Lower leg skin (tissue), 3 donors: ENCODE results near the gene MSH3.

Experiments
- POLR2A ChIP-seq, 2 donors: fragments of 450-650 bp; IDR thresholded peaks; one replicate each; pipeline ENCODE4 v1.6.1; 2016 to 2017; ENCODE audit warnings: antibody characterized with exemption in 2 of 2, mild to moderate bottlenecking in 1 of 2, moderate library complexity in 1 of 2
- TF ChIP-seq, protein P1 (sequence below), 3 donors: fragments of 450-650 bp; IDR thresholded peaks; one replicate each; pipeline ENCODE4 v1.5.1; 2016; ENCODE audit warnings: antibody characterized with exemption in 3 of 3, mild to moderate bottlenecking in 3 of 3, moderate library complexity in 2 of 3

DNA sequence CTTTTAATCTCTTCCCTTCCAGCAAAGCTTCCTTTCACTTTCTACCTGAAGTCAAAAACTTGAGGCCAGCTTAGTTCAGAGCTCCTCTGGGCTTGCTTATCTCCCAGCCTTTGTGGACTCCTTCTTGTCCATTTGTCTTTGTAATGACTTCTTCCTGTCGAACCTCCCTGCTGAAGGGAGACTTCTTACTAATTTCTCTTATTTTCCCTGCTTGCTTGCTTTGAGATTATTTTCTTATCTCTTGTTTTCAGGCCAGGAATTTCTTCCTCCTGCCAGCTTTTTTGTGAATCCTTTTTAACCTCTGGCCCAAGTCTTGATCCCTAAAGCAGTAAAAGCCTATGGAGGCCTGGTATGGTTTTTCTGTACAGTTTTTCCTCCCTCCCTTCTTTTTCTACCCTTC is 47.1 kb downstream of the MSH3 start:
- TF ChIP-seq, protein P1, sequence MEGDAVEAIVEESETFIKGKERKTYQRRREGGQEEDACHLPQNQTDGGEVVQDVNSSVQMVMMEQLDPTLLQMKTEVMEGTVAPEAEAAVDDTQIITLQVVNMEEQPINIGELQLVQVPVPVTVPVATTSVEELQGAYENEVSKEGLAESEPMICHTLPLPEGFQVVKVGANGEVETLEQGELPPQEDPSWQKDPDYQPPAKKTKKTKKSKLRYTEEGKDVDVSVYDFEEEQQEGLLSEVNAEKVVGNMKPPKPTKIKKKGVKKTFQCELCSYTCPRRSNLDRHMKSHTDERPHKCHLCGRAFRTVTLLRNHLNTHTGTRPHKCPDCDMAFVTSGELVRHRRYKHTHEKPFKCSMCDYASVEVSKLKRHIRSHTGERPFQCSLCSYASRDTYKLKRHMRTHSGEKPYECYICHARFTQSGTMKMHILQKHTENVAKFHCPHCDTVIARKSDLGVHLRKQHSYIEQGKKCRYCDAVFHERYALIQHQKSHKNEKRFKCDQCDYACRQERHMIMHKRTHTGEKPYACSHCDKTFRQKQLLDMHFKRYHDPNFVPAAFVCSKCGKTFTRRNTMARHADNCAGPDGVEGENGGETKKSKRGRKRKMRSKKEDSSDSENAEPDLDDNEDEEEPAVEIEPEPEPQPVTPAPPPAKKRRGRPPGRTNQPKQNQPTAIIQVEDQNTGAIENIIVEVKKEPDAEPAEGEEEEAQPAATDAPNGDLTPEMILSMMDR (IDR thresholded peaks at IDR 0.05): no peak
- no peak for TF ChIP-seq POLR2A (IDR thresholded peaks at IDR 0.05)
